CD4-positive, alpha-beta T cell treated with Interleukin-15 for 1 hour (primary cell): ENCODE results near the gene DLAT.
"Not testable (repeated sequence)": the region's sequence is repeated elsewhere in the genome, so short reads cannot be mapped to it uniquely, and the experiment has no call there.

Experiments
- DNase-seq: peaks from one replicate; pipeline ENCODE4 v3.0.0-alpha.2; 2020

Gene DLAT

DNA sequence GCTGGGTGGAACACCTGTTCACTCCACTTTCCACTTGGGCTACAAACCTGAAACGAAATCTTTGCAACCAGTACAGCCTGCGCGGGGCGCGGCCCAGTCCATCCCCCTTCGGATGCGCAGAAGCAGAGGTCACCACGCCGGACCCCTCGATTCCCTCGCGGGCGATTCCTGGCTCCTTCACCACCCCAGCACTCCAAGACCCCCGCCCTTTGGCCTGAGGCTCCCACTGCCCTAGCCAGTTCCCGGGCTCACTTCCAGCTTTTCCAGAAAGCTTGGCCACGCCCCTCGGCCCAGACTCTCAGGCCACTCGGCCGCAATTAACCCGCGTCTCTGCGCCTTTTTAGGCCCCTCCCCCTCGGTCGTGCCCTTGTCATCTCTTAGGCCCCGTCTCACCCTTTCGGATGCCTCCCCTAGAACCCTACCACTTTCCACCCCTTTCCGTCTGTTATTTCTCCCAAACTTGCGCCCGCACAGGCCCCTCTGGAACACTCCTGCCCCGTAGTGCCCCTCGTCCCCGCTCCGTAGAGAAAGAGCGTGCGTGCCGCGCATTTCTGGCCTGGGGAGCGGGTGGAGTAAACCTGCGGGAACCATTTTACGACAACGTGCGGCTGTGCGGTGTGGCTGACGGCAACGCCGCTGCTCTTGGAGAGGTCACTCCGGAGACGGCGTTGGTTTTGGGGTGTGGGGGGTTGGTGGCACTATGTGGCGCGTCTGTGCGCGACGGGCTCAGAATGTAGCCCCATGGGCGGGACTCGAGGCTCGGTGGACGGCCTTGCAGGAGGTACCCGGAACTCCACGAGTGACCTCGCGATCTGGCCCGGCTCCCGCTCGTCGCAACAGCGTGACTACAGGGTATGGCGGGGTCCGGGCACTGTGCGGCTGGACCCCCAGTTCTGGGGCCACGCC, at the start of gene DLAT:
Gene DLAT, plus strand, starts transcription at position 636 of the 906 bp plus-strand sequence. Its CDS starts 65 bp downstream, at position 701.
- DNase-seq: peak; percentile 83

DNA sequence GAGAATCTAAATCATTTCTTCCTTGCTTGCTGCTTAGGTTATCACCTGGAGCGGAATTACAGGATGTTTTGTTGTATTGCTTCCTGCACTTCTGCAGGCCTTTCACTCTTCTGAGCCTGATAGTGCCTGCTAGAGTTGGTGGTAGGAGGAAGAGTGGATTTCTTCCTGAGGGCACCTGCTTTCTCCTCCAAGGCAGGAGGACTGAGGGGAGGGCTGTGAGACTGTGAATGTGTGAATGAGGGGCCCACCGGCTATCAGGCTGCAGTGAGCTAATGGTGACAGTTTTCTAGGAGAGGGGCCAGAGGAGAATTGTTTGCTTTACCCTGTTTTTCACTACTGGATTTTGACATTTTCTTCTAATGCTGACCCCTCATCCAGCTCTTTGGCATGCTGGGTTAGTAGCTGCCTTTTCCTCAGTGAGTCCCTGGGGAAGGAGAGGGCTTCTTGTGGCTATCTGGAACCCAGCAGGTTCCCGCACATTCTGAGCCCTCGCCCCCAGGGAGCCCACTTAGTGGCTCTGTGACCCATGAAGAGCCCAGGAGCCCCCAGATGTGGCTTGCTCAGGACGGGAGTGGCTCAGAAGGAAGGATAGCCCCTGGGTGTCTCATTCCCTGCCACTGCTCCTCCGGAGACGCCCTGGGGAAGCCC, 49.0 kb upstream of the DLAT start:
- DNase-seq: no peak

DNA sequence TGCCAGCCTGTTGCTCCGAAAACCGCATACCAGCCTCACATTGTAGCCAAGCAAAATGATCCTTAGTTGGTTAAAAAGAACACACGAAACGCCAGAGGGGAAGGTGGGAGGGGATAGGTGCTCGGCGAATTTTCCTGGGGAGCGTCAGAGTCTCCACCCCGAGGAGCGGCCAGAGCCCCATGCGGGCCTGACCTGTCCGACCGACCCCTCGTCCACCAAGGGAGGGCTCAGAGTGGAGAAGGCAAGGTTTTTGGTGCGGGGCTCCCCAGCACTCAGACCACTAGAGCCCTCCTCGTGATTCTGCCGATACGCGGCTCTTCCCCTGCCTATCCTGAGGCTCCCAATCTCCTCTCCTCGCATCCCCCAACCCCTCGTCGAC, 48.5 kb upstream of the DLAT start:
- DNase-seq: no peak

DNA sequence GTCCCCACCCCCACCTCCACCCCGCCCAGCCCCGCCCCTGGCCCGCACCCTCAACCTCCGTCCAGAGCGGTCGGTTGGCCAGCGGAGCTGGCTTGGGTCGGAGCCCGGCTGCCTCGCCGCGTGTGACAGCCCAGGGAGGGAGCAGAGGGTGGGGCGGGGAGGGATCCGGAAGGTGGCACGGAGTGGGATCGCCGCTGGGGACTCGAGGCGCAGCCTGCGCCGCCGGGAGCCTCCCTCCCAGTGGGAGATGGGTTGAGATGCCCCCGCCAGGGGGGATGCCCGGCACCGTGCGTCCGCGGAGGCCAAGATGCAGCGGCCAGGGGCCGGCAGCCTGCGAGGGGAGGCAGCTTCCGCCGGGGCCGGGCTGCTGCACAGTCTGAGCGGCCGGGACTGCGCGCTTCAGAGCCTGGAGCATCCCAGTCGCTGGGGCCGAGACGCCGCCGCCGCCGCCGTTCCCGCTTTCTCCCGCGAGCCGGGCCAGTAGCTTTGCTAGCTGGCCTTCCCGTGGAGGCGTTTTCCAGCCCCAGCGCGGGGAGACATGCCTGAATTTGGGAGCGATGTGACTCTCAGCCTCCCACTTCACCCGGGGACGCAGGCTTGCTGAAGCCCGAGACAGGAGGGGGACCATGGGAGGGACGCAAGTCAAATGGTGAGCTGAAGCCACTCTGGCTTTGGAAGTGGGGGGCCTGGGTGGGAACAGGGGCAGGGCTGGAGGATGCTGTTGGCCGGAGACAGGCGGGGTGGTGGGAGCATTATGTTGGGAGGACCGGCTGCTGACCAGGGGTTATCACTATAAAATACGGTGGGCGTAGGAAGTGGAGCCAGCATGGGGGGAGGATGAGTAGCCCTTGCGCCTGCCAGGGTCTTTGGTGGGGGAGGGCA, 47.8 kb upstream of the DLAT start:
- DNase-seq: peak; percentile 17

DNA sequence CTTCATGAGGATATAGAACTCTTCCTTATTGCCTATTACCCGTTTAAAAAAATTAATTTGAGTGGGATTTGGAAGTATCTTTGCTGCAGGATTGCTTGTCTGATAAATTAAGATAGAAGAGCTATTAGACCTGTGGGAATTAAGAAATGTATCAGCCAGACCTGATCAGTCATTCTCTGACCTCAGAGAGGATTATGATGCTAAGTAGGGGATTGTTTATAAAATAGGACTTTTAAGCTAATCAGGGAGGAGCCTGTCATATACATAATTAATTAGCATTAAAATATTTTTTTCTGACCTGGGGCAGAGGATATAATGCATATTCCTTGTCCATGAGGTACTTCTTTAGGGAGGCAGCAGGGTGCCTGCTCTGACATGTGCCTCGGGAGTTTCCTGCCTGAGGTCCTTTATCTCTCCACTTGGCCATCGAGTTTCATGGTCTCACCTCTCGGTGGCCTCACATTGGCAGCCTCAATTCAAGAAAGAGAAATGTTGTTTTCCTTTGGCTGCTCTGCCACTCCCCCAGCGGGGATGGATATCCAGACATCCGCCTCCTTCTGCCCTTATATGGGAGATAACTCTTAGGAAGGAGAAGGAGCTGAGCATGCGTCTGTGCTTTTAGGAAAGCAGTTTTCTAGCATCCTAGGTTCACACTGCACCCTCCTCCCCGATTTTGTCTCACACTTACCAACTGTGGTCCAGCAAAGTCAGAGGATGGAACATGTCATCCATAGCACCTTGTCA, 47.0 kb upstream of the DLAT start:
- DNase-seq: no peak

DNA sequence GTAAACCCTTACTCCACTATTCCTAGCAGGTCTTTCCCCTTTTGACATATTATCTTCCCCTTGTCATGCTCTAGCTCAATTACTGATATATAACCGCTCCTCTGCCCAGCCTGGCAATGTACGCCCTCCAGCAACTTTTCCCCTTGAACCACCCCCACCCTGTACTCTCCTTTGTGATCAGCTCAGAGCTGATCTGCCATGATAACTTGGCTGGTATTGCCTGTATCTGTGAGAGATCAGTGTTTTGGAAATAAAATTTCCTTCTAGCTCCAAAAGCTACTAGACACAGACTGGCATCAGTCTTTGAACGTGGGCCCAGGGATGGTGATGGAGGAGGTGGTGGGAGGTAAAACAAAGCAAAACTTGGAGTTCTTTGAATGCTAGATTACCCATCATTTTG, 45.1 kb upstream of the DLAT start:
- no peak for DNase-seq

DNA sequence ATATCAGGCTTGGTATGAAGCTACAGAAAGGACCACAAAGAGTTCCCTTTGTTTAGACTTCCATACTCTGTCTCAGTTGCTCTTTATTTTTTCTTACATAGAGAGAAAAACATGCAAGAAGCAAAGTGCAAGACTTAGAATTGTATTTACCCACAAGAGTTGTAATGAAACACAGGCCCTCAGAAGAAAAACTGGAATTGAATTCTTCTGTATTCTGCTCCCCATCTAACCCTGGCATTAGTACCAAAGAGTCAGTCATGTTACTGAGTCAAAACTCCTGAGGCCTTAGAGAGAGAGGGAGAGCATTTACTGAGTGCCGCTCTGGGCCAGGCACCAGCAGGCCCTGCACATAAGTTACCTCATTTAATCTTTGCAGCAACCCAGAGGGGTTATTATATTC, 43.9 kb upstream of the DLAT start:
- no peak for DNase-seq

DNA sequence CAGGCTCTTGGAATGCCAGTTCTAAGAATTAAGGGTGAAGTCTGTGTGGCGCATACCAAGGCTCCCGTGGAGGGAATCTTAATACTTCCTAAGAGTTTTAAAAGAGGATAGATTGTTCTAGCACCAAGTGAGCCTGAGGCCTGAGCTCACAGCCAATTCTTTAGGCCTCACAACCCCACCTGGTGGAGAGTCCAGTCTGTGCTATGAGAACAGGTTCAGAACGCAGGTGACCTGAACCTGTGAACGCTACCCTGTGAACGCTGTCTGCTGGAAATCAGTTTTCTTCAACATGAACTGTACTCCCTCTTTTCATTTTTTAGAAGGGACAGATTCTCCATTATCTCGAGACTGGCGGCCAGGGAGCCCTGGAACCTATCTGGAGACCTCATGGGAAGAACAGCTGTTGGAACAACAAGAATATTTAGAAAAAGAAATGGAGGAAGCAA, 43.2 kb upstream of the DLAT start:
- DNase-seq: peak; percentile 41

DNA sequence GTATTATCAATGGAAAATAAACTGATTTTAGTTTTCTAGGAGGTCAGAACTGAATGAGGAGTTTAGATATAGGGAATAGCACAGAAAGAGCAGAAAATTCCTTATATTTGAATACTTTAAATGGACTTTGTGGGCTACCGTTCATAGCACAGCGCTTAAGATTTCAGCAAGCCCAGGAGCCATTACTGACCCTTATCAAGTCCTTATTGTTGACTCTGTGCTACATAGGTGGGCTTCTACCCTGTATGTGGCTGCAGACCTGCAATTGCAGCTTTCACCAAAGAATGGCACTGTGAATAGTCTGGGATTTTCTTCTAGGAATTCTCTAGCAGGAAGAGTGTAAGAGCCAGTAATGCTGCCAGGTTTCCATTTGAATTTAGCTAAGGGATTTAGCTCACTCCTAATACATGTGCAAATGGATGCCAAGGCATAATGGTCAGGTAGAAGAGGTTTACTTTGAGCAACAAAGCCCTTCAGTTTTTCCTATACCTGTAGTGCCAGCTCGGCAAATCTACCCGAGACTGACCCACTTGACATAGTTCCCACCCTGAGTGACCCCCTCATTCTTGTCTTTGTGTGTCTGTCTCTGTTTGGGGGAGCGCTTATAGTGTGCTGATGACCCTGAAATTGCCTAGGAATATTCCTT, 42.5 kb upstream of the DLAT start:
- DNase-seq: no peak

DNA sequence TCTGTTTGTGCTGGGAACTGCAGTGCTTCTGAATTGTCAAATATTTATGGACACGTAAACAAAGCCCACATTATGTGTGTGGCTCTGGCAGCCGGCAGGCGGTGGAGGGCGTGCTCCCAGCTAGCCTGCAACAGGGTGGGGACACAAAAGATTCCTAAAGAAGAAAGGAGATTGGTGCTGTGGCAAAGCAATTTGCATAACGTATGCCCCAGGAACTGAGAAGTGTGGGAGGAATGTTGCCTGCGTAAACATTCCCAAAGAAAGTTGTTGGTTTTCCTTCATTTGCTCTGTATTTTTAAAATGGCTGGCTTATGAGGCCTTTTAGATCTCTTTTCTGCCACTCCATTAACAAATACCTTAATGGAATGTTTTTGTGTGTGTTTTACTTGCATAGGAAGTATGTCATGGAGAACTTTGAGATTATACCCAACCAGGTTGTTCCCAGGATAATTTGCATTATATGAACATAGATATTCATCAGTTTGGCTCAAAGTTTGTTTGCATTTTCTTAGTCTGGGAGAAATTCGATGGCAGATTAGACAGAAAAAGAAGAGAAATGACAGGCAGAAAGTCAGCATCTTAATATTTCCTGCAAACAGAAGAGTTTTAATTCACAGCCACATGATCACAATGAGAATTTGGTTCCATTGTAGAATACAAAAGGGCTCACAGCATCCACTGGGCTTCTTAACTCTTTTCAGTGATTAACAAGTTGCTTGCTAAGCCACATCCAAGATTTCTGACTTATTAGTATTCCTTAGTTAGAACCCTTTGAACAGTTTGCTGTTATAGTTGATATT, 41.8 kb upstream of the DLAT start:
- no peak for DNase-seq

DNA sequence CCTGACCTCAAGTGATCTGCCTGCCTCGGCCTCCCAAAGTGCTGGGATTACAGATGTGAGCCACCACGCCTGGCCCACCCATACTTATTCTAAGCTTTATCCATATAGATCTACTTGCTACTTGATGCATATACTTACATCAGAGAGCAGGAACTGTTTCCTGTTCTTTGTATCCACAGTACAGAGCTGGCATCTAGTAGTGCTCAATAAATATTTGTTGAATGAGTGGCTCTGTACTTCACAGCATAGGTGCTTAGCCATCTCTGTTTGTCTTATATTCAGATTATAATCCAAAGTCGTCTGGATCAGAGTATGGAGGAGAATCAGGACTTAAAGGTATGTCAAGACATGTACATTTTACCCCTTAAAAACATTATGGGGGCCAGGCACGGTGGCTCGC, 38.6 kb upstream of the DLAT start:
- DNase-seq: no peak

DNA sequence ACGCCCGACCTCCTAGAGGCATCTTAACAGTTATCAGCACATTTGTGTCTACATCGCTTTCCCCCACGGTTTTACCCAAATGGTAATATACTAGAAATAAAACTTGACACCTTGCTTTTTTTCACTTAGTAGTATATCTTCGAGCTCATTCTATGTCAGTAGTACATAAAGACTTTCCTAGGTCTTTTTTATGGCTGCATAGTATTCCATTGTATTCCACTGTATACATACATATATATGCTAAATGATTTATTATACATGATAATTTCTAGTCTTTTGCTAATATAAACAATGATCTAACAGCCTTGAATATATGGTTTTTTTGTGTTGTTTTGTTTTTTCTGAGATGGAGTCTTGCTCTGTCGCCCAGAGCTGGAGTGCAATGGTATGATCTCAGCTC, 34.8 kb upstream of the DLAT start:
- DNase-seq: no peak

DNA sequence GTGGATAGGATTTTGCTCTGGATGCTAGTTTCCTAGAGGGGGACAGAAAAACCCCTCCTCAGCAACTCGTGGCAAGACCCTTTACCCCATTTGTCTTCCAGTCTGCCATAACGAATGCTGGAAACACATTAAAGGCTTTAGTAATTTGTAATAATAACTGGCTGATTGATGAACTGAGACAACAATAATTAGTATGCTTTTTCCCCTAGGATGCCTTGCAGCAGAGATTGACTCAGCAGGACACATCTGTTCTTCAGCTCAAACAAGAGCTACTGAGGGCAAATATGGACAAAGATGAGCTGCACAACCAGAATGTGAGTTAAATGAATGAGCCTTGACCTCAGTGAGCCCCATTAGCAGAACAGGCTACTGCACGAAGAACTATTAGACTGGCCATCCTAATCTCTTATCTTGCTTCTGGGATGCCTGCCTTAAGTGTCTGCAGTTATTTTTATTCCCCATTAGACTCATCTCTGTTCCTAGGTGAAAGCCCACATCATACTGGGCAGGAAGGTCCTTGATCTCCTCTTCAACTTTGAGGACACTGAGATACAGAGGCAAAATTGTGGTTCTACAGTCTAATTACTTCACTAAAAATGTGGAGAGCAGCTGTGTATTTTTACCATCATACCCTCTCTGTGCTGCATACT, 32.9 kb upstream of the DLAT start:
- no peak for DNase-seq

DNA sequence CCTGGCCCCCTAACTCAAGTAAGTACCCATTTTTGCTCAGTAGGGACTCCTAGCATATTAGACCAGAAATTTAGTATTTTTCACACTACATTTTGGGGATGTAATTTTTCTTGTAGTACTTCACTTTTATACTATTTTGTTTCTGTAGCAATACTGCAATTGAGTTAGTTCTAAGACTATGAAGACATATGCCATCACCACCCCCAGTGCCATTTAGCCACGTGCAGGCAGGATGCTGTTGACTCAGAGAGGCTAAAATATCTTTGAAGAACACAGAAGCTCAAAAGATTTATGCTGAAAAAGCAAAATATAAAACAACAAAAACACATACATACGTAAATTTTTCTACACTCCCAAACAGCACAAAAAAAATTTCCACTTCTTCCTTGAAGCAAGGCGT, 29.1 kb upstream of the DLAT start:
- no peak for DNase-seq

DNA sequence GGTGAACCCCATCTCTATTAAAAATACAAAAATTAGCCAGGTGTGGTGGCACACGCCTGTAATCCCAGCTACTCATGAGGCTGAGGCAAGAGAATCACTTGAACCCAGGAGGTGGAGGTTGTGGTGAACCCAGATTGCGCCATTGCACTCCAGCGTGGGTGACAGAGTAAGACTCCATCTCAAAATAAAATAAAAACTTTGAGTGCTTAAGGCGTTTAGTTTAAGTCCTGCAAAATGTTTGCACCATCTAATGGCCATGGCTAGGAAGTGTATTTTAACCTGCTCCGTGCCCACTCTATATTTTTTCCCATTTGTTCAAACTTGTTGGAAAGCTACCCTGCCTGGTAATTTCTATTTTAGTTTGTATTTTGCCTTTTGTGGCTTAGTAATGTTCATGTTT, 28.5 kb upstream of the DLAT start:
- DNase-seq: not testable (repeated sequence)

DNA sequence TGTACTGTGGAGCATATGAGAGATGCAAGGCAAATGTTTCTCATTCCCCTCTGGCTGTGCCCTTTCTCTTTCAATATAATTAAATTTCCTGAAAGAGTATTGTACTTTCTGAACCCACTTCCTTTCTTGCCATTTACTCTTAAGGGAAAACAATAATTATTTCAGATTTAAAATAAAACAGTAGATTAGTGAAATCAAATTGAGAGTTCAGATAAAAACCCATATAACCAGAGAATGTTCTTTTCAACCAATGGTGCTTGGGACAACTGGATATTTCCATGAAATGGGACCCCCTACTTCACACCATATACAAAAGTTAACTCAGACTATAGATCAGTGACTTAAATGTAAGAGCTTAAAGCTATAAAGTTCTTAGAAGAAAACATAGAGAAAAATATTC, 26.1 kb upstream of the DLAT start:
- no peak for DNase-seq

DNA sequence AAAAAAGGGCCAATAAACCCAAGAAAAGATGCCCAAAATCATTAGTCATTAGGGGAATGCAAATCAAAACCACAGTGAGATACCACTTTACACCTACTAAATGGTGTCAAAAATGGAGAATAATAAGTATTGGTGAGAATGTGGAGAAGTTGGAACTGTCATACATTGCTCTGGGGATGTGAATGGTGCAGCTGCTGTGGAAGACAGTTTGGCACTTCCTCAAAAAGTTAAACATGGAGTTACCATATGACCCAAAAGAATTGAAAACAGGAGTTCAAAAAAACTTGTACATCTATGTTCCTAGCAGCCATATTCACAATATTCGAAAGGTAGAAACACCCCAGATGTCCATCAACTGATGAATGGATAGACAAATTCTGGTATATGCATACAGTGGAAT, 24.5 kb upstream of the DLAT start:
- DNase-seq: no peak

DNA sequence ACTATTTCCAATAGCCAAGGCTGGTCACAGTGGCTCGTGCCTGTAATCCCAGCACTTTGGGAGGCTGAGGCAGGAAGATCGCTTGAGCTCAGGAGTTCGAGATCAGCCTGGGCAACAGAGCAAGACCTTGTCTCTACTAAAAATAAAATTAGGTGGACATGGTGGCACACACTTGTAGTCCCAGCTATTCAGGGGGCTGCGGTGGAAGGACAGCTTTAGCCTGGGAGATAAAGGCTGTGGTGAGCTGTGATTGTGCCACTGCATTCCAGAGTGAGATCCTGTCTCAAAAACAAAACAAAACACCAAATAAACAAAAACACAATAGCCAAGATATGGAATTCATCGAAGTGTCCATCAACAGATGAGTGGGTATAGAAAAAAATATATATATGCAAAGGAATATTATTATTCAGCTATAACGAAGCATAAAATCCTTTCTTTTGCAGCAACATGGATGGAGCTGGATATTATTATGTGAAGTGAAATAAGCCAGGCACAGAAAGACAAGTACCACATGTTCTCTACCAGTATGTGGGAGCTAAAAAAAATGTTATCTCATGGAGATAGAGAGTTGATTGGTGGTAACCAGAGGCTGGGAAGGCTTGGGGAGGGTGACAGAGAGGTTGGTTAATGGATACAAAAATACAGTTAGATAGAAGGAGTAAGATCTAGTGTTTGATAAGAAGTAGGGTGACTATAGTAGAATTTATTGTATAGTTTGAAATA, 22.6 kb upstream of the DLAT start:
- DNase-seq: no peak

DNA sequence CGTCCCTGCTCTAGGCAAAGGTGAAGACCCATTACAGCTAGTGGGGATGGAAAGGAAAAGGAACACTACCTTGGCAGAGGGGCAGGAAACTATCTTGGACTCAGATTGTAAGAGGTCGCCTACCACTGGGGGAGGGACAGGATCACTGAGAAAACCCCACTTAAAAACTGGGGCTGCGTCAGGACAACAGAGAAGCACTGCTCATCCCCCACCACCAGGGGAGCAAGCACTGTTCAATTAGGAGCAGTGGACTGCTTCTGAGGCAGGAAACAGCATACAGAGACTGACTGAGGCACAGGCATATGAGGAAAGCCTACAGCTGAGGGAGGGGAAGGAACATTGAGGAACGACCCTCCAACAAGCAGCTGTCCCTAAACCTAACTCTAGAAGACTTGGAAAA, 20.8 kb upstream of the DLAT start:
- DNase-seq: no peak
